ENCODE results near the gene SLC7A5. TPM values are rescaled to one million over a fixed set of nuclear protein-coding genes. Genes with fewer than 3 reads are reported as not detected.
"Not testable (repeated sequence)": the region's sequence is repeated elsewhere in the genome, so short reads cannot be mapped to it uniquely, and the experiment has no call there.

The SLC7A5 gene
- total and polyA plus RNA-seq, 2 experiments from 2014 or later = 69.9 to 79.0 TPM

DNA sequence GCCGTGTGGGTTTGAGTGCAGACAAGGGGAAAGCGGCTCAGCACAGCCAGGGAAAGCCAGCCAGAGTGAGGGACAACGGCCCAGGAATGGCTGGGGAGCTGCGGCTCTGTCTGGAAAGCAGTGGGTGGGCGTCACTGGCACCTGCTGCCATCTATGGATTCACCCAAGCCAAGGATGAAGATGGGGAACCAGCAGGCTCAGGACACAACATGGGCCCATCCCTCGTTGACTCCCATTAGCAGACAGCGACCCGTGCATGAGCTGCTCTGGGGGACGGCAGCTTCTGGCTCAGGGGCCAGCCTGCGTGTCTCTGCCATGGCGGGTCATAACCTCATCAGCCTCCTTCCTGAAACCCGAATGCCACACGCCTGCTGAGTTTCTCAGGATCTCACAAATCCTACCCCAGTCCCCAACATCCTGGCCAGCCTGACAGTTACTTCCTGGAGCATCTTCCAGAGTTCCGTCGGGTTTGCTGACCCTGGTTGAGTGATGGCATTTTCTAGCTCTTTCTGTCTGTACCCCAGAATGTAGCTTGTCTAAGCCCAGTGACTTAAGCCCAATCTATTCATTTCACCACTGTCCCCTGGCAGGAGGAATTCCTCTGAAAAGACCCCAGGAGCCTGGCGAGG is 50.7 kb downstream of the SLC7A5 start:
- TF ChIP-seq EZH2phosphoT487 (IDR thresholded peaks at IDR 0.05; ENCODE audit: insufficient read depth, low read depth) = no peak
- no peak for TF ChIP-seq EZH2 (IDR thresholded peaks at IDR 0.05; ENCODE audit: insufficient read depth, poor library complexity, severe bottlenecking)
- Histone ChIP-seq H3K79me2 (ENCODE audit: insufficient read depth) (no peaks in the 10 kb centered on the region), H3F3A (ENCODE audit: insufficient read depth) (no peaks in the 10 kb centered on the region), H4K20me1 (ENCODE audit: insufficient read depth) (no peaks in the 10 kb centered on the region), H3K9ac (no peak overlapping the region), H3K4me1 (ENCODE audit: insufficient read depth) (no peaks in the 10 kb centered on the region), H3K9me2 (ENCODE audit: insufficient read depth) (no peaks in the 10 kb centered on the region), H3K4me2 (ENCODE audit: unreplicated experiment) (no peak overlapping the region), H3K27ac (no peak overlapping the region), H3K36me3 (ENCODE audit: low read depth) (no peaks in the 10 kb centered on the region), H2AFZ (no peak overlapping the region), H3K4me3 (no peak overlapping the region), H3K27me3 (replicated peaks; ENCODE audit: insufficient read depth) (no peaks in the 10 kb centered on the region), H3K9me3 (ENCODE audit: low read depth) (no peaks in the 10 kb centered on the region)
- no peak for DNase-seq
- WGBS, 2 experiments (ENCODE audit: low coverage in 1 of 2, low lambda C conversion rate in 2 of 2, missing lambda C conversion rate in 2 of 2) = 77 to 82% methylated on average over 16 of the region's 16 CpGs
- in situ Hi-C loops (cut with MboI) = no loop called here

DNA sequence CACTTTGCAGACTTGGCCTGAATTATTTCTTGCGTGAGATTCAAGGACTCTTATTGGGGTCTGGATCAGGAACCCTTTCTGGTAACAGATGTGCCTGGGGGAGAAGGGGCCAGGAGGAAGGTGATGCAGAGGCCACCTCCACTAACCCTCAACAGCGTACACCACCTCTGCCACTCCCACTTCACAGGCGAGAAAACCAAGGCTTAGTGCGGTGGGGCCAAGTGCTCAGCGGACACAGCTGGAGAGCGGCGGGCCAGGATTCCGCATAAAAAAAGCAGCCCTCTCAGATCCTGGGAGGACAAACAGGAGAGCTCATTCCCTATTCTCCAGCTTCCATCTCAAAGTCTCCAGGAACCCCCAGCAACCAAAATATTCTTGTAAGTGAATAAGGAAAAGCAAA is 51.4 kb downstream of the SLC7A5 start:
- Histone ChIP-seq H3K4me1 (ENCODE audit: insufficient read depth) (no peaks in the 10 kb centered on the region), H3K9me2 (ENCODE audit: insufficient read depth) (no peaks in the 10 kb centered on the region), H2AFZ (no peak overlapping the region), H3K27ac (no peak overlapping the region), H3K9me3 (ENCODE audit: low read depth) (no peaks in the 10 kb centered on the region), H3F3A (ENCODE audit: insufficient read depth) (no peaks in the 10 kb centered on the region), H3K27me3 (replicated peaks; ENCODE audit: insufficient read depth) (0 out of 2 replicates have a peak, but pooled peaks cover 3% of the 10 kb centered on the region), H3K4me2 (ENCODE audit: unreplicated experiment) (no peak overlapping the region), H3K9ac (no peak overlapping the region), H3K4me3 (no peak overlapping the region), H3K79me2 (ENCODE audit: insufficient read depth) (no peaks in the 10 kb centered on the region), H3K36me3 (ENCODE audit: low read depth) (no peaks in the 10 kb centered on the region), H4K20me1 (ENCODE audit: insufficient read depth) (no peaks in the 10 kb centered on the region)
- TF ChIP-seq EZH2phosphoT487 (IDR thresholded peaks at IDR 0.05; ENCODE audit: insufficient read depth, low read depth) = no peak
- TF ChIP-seq EZH2 (IDR thresholded peaks at IDR 0.05; ENCODE audit: insufficient read depth, poor library complexity, severe bottlenecking) = no peak
- WGBS, 2 experiments (ENCODE audit: low coverage in 1 of 2, low lambda C conversion rate in 2 of 2, missing lambda C conversion rate in 2 of 2) = 88 to 92% methylated on average over 8 of the region's 8 CpGs
- in situ Hi-C loops (cut with MboI) = no loop called here
- no peak for DNase-seq

DNA sequence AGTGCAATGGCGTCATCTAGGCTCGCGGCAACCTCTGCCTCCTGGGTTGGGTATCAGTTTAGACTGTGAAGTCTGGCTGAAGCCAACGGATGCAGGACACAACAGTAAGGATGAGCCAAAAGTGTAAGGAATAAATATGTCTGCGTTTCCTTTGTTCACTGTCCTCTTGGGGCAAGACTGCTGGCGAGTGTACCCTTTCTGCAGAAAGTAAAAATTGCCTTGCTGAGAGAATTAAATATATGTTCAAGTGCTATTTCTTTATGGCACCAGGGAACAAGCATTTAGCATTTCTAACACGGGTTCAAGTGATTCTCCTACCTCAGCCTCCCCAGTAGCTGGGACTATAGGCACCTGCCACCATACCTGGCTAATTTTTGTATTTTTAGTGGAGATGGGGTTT is 51.9 kb downstream of the SLC7A5 start:
- H3K9me2 ChIP-seq (ENCODE audit: insufficient read depth); H3F3A ChIP-seq (ENCODE audit: insufficient read depth); H3K36me3 ChIP-seq (ENCODE audit: low read depth); H2AFZ ChIP-seq; H3K79me2 ChIP-seq (ENCODE audit: insufficient read depth); H3K4me1 ChIP-seq (ENCODE audit: insufficient read depth); H3K4me3 ChIP-seq; H3K9ac ChIP-seq; H4K20me1 ChIP-seq (ENCODE audit: insufficient read depth); DNase-seq; in situ Hi-C loops (cut with MboI); H3K27ac ChIP-seq; H3K27me3 ChIP-seq (replicated peaks; ENCODE audit: insufficient read depth); H3K4me2 ChIP-seq (ENCODE audit: unreplicated experiment); H3K9me3 ChIP-seq (ENCODE audit: low read depth): not testable (repeated sequence)
- WGBS, 2 experiments (ENCODE audit: low coverage in 1 of 2, low lambda C conversion rate in 2 of 2, missing lambda C conversion rate in 2 of 2) = 65 to 74% methylated on average over 7 of the region's 7 CpGs

DNA sequence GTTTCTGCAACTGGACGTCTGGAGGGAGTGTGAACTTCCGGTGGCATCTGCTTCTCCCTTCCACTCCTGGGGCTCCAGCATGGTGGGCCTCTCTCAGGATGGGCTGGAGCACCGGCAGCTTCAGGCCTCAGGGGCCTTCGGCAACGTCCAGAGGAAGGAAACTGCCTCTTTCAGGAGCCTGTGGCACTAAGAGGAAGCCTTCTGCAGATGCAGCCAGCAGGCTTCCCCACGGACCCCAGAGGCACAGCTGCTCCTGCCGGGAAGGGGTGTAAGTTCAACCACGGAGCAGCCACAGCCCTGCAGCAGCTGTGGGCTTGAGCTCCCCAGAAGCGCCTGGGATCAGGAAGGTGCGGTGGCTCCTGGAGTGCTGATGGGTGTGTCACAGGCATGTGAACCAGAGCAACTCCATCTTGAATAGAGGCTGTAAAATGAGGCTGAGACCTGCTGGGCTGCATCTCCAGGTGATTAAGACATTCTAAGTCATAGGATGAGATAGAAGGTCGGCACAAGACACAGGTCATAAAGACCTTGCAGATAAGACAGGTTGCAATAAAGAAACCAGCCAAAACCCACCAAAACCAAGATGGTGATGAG is 52.7 kb downstream of the SLC7A5 start:
- no peak overlapping the region for H3K27ac ChIP-seq
- DNase-seq = no peak
- H3K4me1 ChIP-seq (ENCODE audit: insufficient read depth) = no peaks in the 10 kb centered on the region
- in situ Hi-C loops (cut with MboI) = no loop called here
- no peaks in the 10 kb centered on the region for H3K36me3 ChIP-seq (ENCODE audit: low read depth)
- H3K9me2 ChIP-seq (ENCODE audit: insufficient read depth) = no peaks in the 10 kb centered on the region
- H3K79me2 ChIP-seq (ENCODE audit: insufficient read depth) = no peaks in the 10 kb centered on the region
- no peak overlapping the region for H3K4me3 ChIP-seq
- WGBS, 2 experiments (ENCODE audit: low coverage in 1 of 2, low lambda C conversion rate in 2 of 2, missing lambda C conversion rate in 2 of 2) = 69 to 72% methylated on average over 11 of the region's 11 CpGs
- peaks cover 12% of the 10 kb centered on the region; the same call in 1 of the 2 replicates for H3K27me3 ChIP-seq (replicated peaks; ENCODE audit: insufficient read depth)
- no peak overlapping the region for H3K9ac ChIP-seq
- no peak overlapping the region for H2AFZ ChIP-seq
- H3F3A ChIP-seq (ENCODE audit: insufficient read depth) = no peaks in the 10 kb centered on the region
- H4K20me1 ChIP-seq (ENCODE audit: insufficient read depth) = no peaks in the 10 kb centered on the region
- H3K9me3 ChIP-seq (ENCODE audit: low read depth) = no peaks in the 10 kb centered on the region
- no peak for TF ChIP-seq EZH2 (IDR thresholded peaks at IDR 0.05; ENCODE audit: insufficient read depth, poor library complexity, severe bottlenecking)
- no peak for TF ChIP-seq EZH2phosphoT487 (IDR thresholded peaks at IDR 0.05; ENCODE audit: insufficient read depth, low read depth)
- no peak overlapping the region for H3K4me2 ChIP-seq (ENCODE audit: unreplicated experiment)
